CD14-positive monocyte (primary cell): ENCODE results near the gene LRTM2. TPM values are rescaled to one million over a fixed set of nuclear protein-coding genes. Genes with fewer than 3 reads are reported as not detected.

Experiments
- DNase-seq, 3 donors: peaks; one replicate each; pipeline ENCODE4 v3.0.0-alpha.2; 2011 to 2022
- H2AFZ ChIP-seq: 2 replicates; pipeline ENCODE4 v1.6.0; 2012; ENCODE audit warnings: mild to moderate bottlenecking, low read depth, low read length, inconsistent platforms; ENCODE audit not compliant: insufficient read depth, poor library complexity, severe bottlenecking
- H3K27ac ChIP-seq, 2 donors: 1 replicate in 1 of 2; 2 replicates in 1 of 2; pipeline ENCODE4 v1.5.1; 2012 to 2013; ENCODE audit warnings: low read length in 2 of 2, control low read depth in 1 of 2, inconsistent platforms in 1 of 2, low read depth in 1 of 2, mild to moderate bottlenecking in 1 of 2
- H3K27me3 ChIP-seq, 2 donors: one replicate each; pipeline versions ENCODE4 v1.6.0 to v1.6.1; 2011 to 2013; ENCODE audit warnings: low read length in 2 of 2; ENCODE audit not compliant: control insufficient read depth in 2 of 2, insufficient read depth in 2 of 2
- H3K36me3 ChIP-seq, 2 donors: replicated peaks in 1 of 2; 1 replicate in 1 of 2; 2 replicates in 1 of 2; pipeline versions ENCODE4 v1.5.1 to v1.6.1; 2012 to 2013; ENCODE audit warnings: low read length in 2 of 2, control low read depth in 1 of 2, inconsistent platforms in 1 of 2, mild to moderate bottlenecking in 1 of 2; ENCODE audit not compliant: insufficient read depth in 2 of 2, control insufficient read depth in 1 of 2
- H3K4me1 ChIP-seq, 2 donors: 1 replicate in 1 of 2; 2 replicates in 1 of 2; pipeline versions ENCODE4 v1.5.1 to v1.6.1; 2012 to 2013; ENCODE audit warnings: low read length in 2 of 2, control low read depth in 1 of 2, inconsistent platforms in 1 of 2, mild to moderate bottlenecking in 1 of 2, moderate library complexity in 1 of 2; ENCODE audit not compliant: insufficient read depth in 2 of 2, control insufficient read depth in 1 of 2
- H3K4me2 ChIP-seq: replicated peaks from 2 replicates; pipeline ENCODE3; 2012; ENCODE audit warnings: low read length, moderate library complexity, mild to moderate bottlenecking; ENCODE audit not compliant: poor library complexity, severe bottlenecking; ENCODE audit errors: extremely low read depth
- H3K4me3 ChIP-seq, 3 experiments: fragments of 200-600 bp in 1 of 3; sonication (generic) in 1 of 3; replicated peaks in 1 of 3; 1 replicate in 2 of 3; 2 replicates in 1 of 3; pipeline ENCODE4 v1.5.1; 2011 to 2013; ENCODE audit warnings: low read length in 3 of 3, mild to moderate bottlenecking in 3 of 3, control low read depth in 2 of 3, low read depth in 2 of 3, inconsistent platforms in 1 of 3, moderate library complexity in 1 of 3
- H3K79me2 ChIP-seq: 2 replicates; pipeline ENCODE4 v1.6.0; 2012; ENCODE audit warnings: mild to moderate bottlenecking, control low read depth, inconsistent platforms, low read length, moderate library complexity; ENCODE audit not compliant: insufficient read depth
- H3K9ac ChIP-seq: 2 replicates; pipeline ENCODE4 v1.6.0; 2017; ENCODE audit warnings: low read length, mild to moderate bottlenecking; ENCODE audit not compliant: insufficient read depth, poor library complexity, severe bottlenecking
- H3K9me3 ChIP-seq, 2 donors: replicated peaks in 1 of 2; 1 replicate in 1 of 2; 2 replicates in 1 of 2; pipeline versions ENCODE4 v1.5.1 to v1.6.1; 2012 to 2013; ENCODE audit warnings: low read length in 2 of 2, control low read depth in 1 of 2; ENCODE audit not compliant: control insufficient read depth in 1 of 2, insufficient read depth in 1 of 2
- H4K20me1 ChIP-seq: 2 replicates; pipeline ENCODE4 v1.6.0; 2012; ENCODE audit warnings: mild to moderate bottlenecking, low read length, control low read depth, moderate library complexity; ENCODE audit not compliant: insufficient read depth
- H3K27ac Mint-ChIP-seq, 7 donors: one replicate each; pipeline ENCODE4 v1.8.0; 2020; ENCODE audit warnings: mild to moderate bottlenecking in 7 of 7, mixed read lengths in 7 of 7, moderate library complexity in 6 of 7, inconsistent platforms in 2 of 7
- H3K27me3 Mint-ChIP-seq, 3 donors: one replicate each; pipeline ENCODE4 v1.8.0; 2021 to 2022; ENCODE audit warnings: low read depth in 3 of 3, mild to moderate bottlenecking in 3 of 3, mixed read lengths in 3 of 3, moderate library complexity in 3 of 3, inconsistent platforms in 1 of 3
- H3K36me3 Mint-ChIP-seq, 2 donors: one replicate each; pipeline ENCODE4 v1.8.0; 2020; ENCODE audit warnings: mixed read lengths in 2 of 2, inconsistent platforms in 1 of 2, mild to moderate bottlenecking in 1 of 2
- H3K4me1 Mint-ChIP-seq: one replicate; pipeline ENCODE4 v1.8.0; 2020; ENCODE audit warnings: mild to moderate bottlenecking, mixed read lengths
- H3K4me3 Mint-ChIP-seq, 2 donors: one replicate each; pipeline ENCODE4 v1.8.0; 2020; ENCODE audit warnings: mild to moderate bottlenecking in 2 of 2, mixed read lengths in 2 of 2, moderate library complexity in 1 of 2
- H3K9me3 Mint-ChIP-seq, 7 donors: one replicate each; pipeline ENCODE4 v1.8.0; 2020 to 2022; ENCODE audit warnings: mixed read lengths in 7 of 7, mild to moderate bottlenecking in 6 of 7, moderate library complexity in 6 of 7, inconsistent platforms in 2 of 7
- CTCF ChIP-seq: fragments of 200-600 bp; IDR thresholded peaks from one replicate; pipeline ENCODE4 v1.8.0; 2022; ENCODE audit warnings: antibody characterized with exemption, mild to moderate bottlenecking
- WGBS: methylation state at CpG from one replicate; pipeline ENCODE4 v1.1.5; 2013; ENCODE audit warnings: missing lambda C conversion rate; ENCODE audit not compliant: insufficient coverage; 5-methylcytosine and 5-hydroxymethylcytosine counted together
- intact Hi-C, 2 donors: fragments of 100-400 bp; cut with micrococcal nuclease; formaldehyde crosslinking; loops; one replicate each; pipeline versions ENCODE4 v1.15.0 to v1.15.1; 2023
- polyA plus RNA-seq, 3 donors: library from polyadenylated mRNA; depleted of rRNA in 1 of 3; unstranded in 2 of 3; stranded (reverse) in 1 of 3; fragments of 300-500 nt in 2 of 3; fragments of >200 nt in 1 of 3; fragmentation: Illumina TruSeq in 2 of 3; gene quantifications; 1 replicate in 2 of 3; 2 replicates in 1 of 3; pipeline ENCODE4 v1.2.3, GENCODE V29; 2012 to 2021

The LRTM2 gene
- polyA plus RNA-seq, 3 donors, result not detected

GRCh38 chr12:1811281-1811947, 9.0 kb upstream of the LRTM2 start:
- Histone ChIP-seq H3K4me2 (peak overlapping the region; percentile 69), H3K4me1 (peaks cover 81 to 100% of the 10 kb centered on the region in 2 donors), H3K9me3 (no peaks in the 10 kb centered on the region), H3K9ac (peak overlapping the region; percentile 63), H3K27me3 (no peaks in the 10 kb centered on the region), H3K4me3 (peak overlapping the region; percentile 12 to 69 (median 37)), H3K36me3 (no peaks in the 10 kb centered on the region), H2AFZ (peak overlapping the region; percentile 33), H3K27ac (peak overlapping the region; percentile 94 to 98), H3K79me2 (peaks cover 21% of the 10 kb centered on the region), H4K20me1 (no peaks in the 10 kb centered on the region)
- Mint-ChIP-seq H3K36me3 (peaks cover 10% of the 10 kb centered on the region in 2 donors), H3K27me3 (peaks cover 0 to 3% (median 2%) of the 10 kb centered on the region in 3 donors), H3K4me1 (peaks cover 89% of the 10 kb centered on the region), H3K4me3 (peak overlapping the region; percentile 57 to 65), H3K9me3 (peaks cover 0 to 4% (median 0%) of the 10 kb centered on the region in 7 donors), H3K27ac (peak overlapping the region; percentile 98 to 100 (median 100))
- peak; percentile 69 to 88 (median 71) for DNase-seq
- WGBS, result 55% methylated on average over 20 of the region's 27 CpGs
- no peak for TF ChIP-seq CTCF
- intact Hi-C loops, result loop anchor here (2.0 to 10.0 kb wide), 2 partner anchors 15 to 533 kb away; no protein-coding TSS in a partner anchor

GRCh38 chr12:1811948-1812291, 8.4 kb upstream of the LRTM2 start:
- WGBS, result 63% methylated on average over 4 of the region's 6 CpGs
- peak overlapping the region; percentile 33 for H2AFZ ChIP-seq
- H3K36me3 ChIP-seq, result no peaks in the 10 kb centered on the region
- H3K27me3 ChIP-seq, result no peaks in the 10 kb centered on the region
- no peaks in the 10 kb centered on the region for H3K9me3 ChIP-seq
- intact Hi-C loops, result loop anchor here (2.0 to 10.0 kb wide), 2 partner anchors 15 to 533 kb away; no protein-coding TSS in a partner anchor
- Mint-ChIP-seq H3K36me3 (peaks cover 10% of the 10 kb centered on the region in 2 donors), H3K9me3 (peaks cover 0 to 4% (median 0%) of the 10 kb centered on the region in 7 donors), H3K27me3 (peaks cover 0 to 3% (median 2%) of the 10 kb centered on the region in 3 donors), H3K4me3 (peak overlapping the region; percentile 57 to 65), H3K4me1 (peaks cover 89% of the 10 kb centered on the region), H3K27ac (peak overlapping the region; percentile 98 to 100 (median 100))
- H3K4me2 ChIP-seq, result peak overlapping the region; percentile 69
- H3K79me2 ChIP-seq, result peaks cover 21% of the 10 kb centered on the region
- H3K9ac ChIP-seq, result peak overlapping the region; percentile 63
- DNase-seq, result no peak
- peaks cover 81 to 95% of the 10 kb centered on the region in 2 donors for H3K4me1 ChIP-seq
- peak overlapping the region; percentile 94 to 98 for H3K27ac ChIP-seq
- no peak for TF ChIP-seq CTCF
- H3K4me3 ChIP-seq, result peak overlapping the region in 2 of 3 experiments; percentile 37 to 69
- H4K20me1 ChIP-seq, result no peaks in the 10 kb centered on the region
